Breast epithelium (tissue), 4 donors: ENCODE results near the gene IL15. TPM values are rescaled to one million over a fixed set of nuclear protein-coding genes. Genes with fewer than 3 reads are reported as not detected.

Source experiments
- DNase-seq, 2 donors: peaks; one replicate each; pipeline ENCODE4 v3.0.0-alpha.2; 2019; ENCODE audit warnings: low spot score in 2 of 2
- H3K27ac ChIP-seq, 2 donors: fragments of 200-600 bp; sonication (generic) in 1 of 2; one replicate each; pipeline ENCODE4 v1.5.1; 2016 to 2019; ENCODE audit warnings: mild to moderate bottlenecking in 1 of 2
- H3K27me3 ChIP-seq, 2 donors: fragments of 200-600 bp; sonication (generic) in 1 of 2; one replicate each; pipeline versions ENCODE4 v1.5.1 to v1.6.0; 2017 to 2019; ENCODE audit warnings: control low read depth in 1 of 2, mild to moderate bottlenecking in 1 of 2
- H3K36me3 ChIP-seq: fragments of 200-600 bp; one replicate; pipeline ENCODE4 v1.5.1; 2019
- H3K4me1 ChIP-seq, 2 donors: fragments of 200-600 bp; sonication (generic); one replicate each; pipeline ENCODE4 v1.5.1; 2016 to 2019; ENCODE audit warnings: control low read depth in 1 of 2
- H3K4me3 ChIP-seq, 3 donors: fragments of 200-600 bp; sonication (generic); 1 replicate in 2 of 3; 2 replicates in 1 of 3; pipeline ENCODE4 v1.5.1; 2016 to 2019; ENCODE audit warnings: mild to moderate bottlenecking in 3 of 3, moderate library complexity in 2 of 3
- H3K9me3 ChIP-seq, 2 donors: fragments of 200-600 bp; sonication (generic) in 1 of 2; one replicate each; pipeline ENCODE4 v1.5.1; 2016 to 2019; ENCODE audit warnings: control low read depth in 1 of 2
- CTCF ChIP-seq, 3 donors: fragments of 450-650 bp; IDR thresholded peaks; one replicate each; pipeline ENCODE4 v1.5.1; 2016 to 2017; ENCODE audit warnings: antibody characterized with exemption in 3 of 3, mild to moderate bottlenecking in 3 of 3, moderate library complexity in 3 of 3
- POLR2A ChIP-seq: fragments of 450-650 bp; IDR thresholded peaks from one replicate; pipeline ENCODE4 v1.6.1; 2016; ENCODE audit warnings: antibody characterized with exemption, mild to moderate bottlenecking, moderate library complexity
- POLR2AphosphoS5 ChIP-seq, 3 donors: sonication (generic); formaldehyde crosslinking; IDR thresholded peaks; one replicate each; pipeline ENCODE4 v1.6.1; 2017; ENCODE audit warnings: antibody characterized with exemption in 3 of 3
- intact Hi-C: fragments of 100-400 bp; cut with DNase I; formaldehyde crosslinking; loops from one replicate; pipeline ENCODE4 v1.15.1; 2023; ENCODE audit warnings: low total_unique reads
- total RNA-seq, 3 donors: library from RNA; depleted of rRNA; stranded (reverse); fragments of >200 nt; gene quantifications; one replicate each; pipeline ENCODE4 v1.1.0, GENCODE V29; 2016

IL15 gene
- total RNA-seq, 3 donors from 2014 or later = 4.0 to 5.6 (median 5.1) TPM

- Histone ChIP-seq H3K27ac (no peak overlapping the region), H3K27me3 (no peaks in the 10 kb centered on the region), H3K9me3 (no peaks in the 10 kb centered on the region), H3K4me3 (peak overlapping the region in 1 of 3 donors; percentile 13), H3K36me3 (no peaks in the 10 kb centered on the region), H3K4me1 (no peaks in the 10 kb centered on the region)
- intact Hi-C loops = no loop called here
- no peak for DNase-seq
- no peak for TF ChIP-seq CTCF (IDR thresholded peaks at IDR 0.05)
- TF ChIP-seq POLR2AphosphoS5 (IDR thresholded peaks at IDR 0.05) = no peak
- TF ChIP-seq POLR2A = no peak
Measured at GRCh38 chr4:141638230-141638629, 1.8 kb downstream of the IL15 start.

GRCh38 chr4:141640696-141641095 is 4.3 kb downstream of the IL15 start:
- Histone ChIP-seq H3K27ac (no peak overlapping the region), H3K4me1 (no peaks in the 10 kb centered on the region), H3K36me3 (no peaks in the 10 kb centered on the region), H3K27me3 (no peaks in the 10 kb centered on the region), H3K9me3 (no peaks in the 10 kb centered on the region), H3K4me3 (no peak overlapping the region)
- intact Hi-C loops = no loop called here
- no peak for DNase-seq
- TF ChIP-seq POLR2A = no peak
- TF ChIP-seq CTCF (IDR thresholded peaks at IDR 0.05) = no peak

GRCh38 chr4:141642063-141642462 is 5.7 kb downstream of the IL15 start:
- no peak for DNase-seq
- TF ChIP-seq POLR2A = no peak
- TF ChIP-seq POLR2AphosphoS5 (IDR thresholded peaks at IDR 0.05) = no peak
- TF ChIP-seq CTCF (IDR thresholded peaks at IDR 0.05) = no peak
- H3K9me3 ChIP-seq = no peaks in the 10 kb centered on the region
- H3K4me1 ChIP-seq = no peaks in the 10 kb centered on the region
- no peaks in the 10 kb centered on the region for H3K36me3 ChIP-seq
- no peak overlapping the region for H3K27ac ChIP-seq
- intact Hi-C loops = no loop called here
- no peak overlapping the region for H3K4me3 ChIP-seq
- no peaks in the 10 kb centered on the region for H3K27me3 ChIP-seq

- intact Hi-C loops = no loop called here
- TF ChIP-seq CTCF (IDR thresholded peaks at IDR 0.05) (no peak), POLR2A (no peak), POLR2AphosphoS5 (IDR thresholded peaks at IDR 0.05) (no peak)
- H3K4me3 ChIP-seq = no peak overlapping the region
- H3K27me3 ChIP-seq = no peaks in the 10 kb centered on the region
- no peak overlapping the region for H3K27ac ChIP-seq
- H3K4me1 ChIP-seq = no peaks in the 10 kb centered on the region
- no peak for DNase-seq
- no peaks in the 10 kb centered on the region for H3K36me3 ChIP-seq
- H3K9me3 ChIP-seq = no peaks in the 10 kb centered on the region
Measured at GRCh38 chr4:141642711-141643110, 6.3 kb downstream of the IL15 start.

- DNase-seq = no peak
- intact Hi-C loops = no loop called here
- no peaks in the 10 kb centered on the region for H3K27me3 ChIP-seq
- TF ChIP-seq POLR2A (no peak), CTCF (IDR thresholded peaks at IDR 0.05) (no peak), POLR2AphosphoS5 (IDR thresholded peaks at IDR 0.05) (no peak)
- no peaks in the 10 kb centered on the region for H3K9me3 ChIP-seq
- no peak overlapping the region for H3K27ac ChIP-seq
- H3K4me1 ChIP-seq = no peaks in the 10 kb centered on the region
- no peaks in the 10 kb centered on the region for H3K36me3 ChIP-seq
- H3K4me3 ChIP-seq = no peak overlapping the region
Measured at GRCh38 chr4:141643557-141643956, 7.2 kb downstream of the IL15 start.
